HUDEP-2 (cell line): ENCODE data around the gene TLL2.

ENCODE experiments used
- DNase-seq, 76 experiments: peaks; one replicate each; lab custom pipeline; 2025; ENCODE audit not compliant: unreplicated experiment in 76 of 76; lab: John Stamatoyannopoulos, UW

TLL2 gene

DNA sequence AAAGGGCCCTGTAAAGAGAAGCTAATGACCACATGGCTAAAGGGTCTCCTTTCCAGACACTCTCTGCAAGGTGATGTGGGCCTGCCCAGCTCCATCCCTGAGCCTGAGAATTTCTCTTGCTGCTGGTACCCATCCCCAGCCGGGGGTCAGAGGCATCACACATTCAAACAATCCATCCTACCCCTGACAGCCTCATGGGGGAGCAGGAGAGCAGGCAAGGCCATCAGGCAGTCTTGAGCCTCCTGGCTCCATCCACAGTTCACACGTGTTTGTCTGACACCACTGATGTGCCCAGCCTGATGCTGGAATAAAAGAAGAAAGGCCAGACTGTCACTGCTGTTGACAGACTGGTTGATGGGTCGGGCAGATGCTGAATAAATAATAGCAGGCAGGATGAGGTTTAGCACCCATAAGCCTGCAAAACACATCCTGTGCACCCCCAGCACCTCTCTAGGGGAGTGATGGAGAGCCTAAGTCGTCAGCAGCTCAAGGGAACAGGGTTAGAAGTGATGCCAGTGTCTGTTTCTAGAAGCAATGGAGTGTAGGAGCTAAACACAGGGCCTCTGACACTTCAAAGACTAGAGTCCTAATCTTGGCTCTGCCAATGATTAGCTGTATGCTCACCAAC lies 43.5 kb downstream of the TLL2 start:
- peak in 20 of 76 experiments; percentile 2 to 35 (median 13) for DNase-seq

DNA sequence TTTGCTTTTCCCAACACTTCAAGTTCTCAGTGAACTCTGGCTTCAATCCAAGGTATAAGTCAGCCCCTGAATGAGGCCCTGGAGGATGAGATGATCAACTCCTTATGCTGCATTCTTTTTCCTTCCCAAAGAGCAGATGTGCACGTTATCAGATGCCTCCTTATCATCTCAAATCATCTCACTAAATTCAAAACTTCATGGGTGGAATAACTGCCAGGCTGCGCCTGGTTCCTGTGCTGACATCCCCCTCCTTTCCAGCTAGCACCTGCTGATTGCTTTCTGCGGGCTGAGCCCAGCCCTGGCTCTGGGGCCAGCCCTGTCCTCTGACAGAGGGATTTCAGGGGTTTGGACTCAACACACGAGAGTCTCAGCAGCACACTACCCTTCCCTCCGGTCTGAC lies 44.9 kb downstream of the TLL2 start:
- DNase-seq = no peak

DNA sequence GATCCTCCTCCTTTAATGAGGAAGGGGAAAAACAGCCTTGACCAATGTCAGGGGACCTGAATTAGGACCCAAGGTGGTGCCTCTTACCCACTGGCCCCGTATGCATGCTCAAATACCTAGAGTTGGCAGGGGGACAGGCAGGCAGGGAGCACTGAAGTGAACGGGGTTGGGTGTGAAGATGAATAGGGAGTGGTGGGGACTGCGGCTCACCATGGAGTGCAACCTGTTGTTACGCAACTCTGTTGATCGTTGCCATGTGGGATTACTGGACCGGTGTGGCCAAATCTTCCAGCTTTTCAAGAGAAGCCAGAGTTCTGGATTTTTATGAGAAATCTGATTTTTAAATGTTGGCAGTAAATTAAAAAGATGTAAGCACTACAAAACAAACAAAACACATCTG lies 48.1 kb downstream of the TLL2 start:
- DNase-seq = no peak

DNA sequence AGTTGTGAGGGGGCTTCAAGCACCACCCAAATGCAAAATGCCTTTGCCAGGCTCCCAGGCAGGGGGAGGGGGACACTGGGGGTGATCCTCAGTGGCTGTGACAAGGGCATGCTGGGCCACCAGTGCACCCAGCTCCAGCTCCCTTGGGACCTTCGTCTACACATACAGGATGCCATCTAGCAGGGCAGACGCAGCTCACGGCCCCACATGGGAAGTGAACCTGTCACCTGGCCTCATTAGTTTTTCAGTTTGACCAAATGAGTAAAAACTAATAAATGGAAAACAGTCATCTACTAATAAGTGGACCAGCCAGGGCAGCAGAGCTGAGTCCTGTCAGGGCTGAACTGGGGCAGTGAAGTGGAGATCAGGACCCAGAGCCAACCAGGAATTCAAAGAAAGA lies 50.2 kb downstream of the TLL2 start:
- no peak for DNase-seq

DNA sequence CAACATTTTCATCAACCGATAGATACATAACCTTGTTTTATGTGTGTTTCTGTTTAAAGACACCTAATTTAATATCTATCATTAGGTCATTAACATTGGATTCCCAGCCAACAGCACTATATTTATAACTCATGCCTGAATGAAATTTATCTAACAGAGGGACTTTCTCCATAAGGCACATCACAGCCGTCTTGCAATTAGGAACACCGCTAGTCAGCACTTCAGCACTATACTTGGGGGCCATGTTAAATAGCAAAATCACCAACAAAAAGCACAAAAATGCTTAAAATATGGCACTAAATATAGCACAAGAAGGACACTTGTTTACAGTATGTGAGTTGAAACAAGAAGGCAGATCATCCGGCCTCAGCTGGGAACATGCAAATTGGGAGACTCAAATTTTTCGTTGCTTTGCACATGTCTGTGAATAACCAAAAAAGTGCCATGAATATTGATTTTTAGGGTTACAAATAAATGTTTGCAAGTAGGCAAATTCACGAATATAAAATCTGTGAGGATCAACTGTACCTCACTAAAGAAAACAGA lies 51.0 kb downstream of the TLL2 start:
- DNase-seq = no peak

DNA sequence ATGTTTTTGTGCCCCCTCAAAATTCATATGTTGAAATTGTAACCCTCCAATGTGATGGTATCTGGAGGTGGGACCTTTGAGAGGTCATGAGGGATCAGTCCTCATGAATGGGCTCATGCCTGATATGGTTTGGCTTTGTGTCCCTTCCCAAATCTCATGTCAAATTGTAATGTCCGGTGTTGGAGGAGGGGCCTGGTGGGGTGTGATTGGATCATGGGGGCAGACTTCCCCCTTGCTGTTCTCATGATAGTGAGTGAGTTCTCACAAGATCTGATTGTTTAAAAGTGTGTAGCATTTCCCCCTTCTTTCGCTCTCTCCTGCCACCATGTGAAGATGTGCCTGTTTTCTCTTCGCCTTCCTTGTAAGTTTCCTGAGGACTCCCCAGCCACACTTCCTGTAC lies 53.4 kb downstream of the TLL2 start:
- no peak for DNase-seq

DNA sequence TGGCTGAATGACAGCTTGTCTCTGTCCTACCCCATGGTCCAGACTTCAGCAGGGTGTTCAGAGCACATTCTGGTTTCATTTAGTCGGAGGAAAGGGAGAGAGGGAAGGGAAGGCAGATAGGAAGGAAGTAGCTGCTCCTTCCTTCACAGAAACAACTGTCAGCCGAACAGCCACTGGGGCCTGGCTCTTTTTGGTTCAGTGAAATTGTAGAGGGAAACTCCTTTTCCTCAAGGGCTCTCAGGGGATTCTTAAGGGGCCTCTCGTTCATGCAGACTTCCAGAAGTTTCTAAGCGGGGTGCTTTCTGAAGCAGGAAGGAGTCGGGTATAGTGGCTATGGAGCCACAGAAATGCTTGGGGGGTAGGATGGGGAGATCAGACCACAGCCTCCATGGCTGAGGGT lies 56.4 kb downstream of the TLL2 start:
- DNase-seq = no peak

DNA sequence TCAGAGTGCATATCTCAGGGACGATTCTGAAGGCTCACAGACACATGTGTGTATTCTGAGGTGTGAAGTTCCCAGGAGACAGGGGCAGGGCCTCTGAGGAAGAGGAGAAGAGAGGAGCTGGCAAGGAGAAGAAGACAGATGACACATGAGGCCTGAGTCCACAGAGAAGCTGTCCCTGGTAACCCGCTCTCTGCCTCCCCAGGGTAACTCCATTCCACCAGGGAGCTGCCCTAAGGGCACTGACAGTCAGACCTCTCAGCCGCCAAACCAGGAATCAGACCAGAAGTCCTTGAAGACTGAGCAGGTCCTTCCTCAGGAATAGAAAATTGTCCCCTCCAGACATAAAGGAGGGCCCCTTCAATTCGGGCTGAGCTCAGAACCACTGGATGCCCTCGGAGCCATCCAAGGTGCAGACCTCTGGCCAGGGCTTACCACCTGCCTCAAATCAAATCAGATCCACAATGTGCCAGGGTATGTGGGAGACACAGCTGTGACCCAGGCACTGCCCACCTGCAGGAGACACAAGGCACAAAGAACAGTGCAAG lies 57.4 kb downstream of the TLL2 start:
- DNase-seq = no peak

DNA sequence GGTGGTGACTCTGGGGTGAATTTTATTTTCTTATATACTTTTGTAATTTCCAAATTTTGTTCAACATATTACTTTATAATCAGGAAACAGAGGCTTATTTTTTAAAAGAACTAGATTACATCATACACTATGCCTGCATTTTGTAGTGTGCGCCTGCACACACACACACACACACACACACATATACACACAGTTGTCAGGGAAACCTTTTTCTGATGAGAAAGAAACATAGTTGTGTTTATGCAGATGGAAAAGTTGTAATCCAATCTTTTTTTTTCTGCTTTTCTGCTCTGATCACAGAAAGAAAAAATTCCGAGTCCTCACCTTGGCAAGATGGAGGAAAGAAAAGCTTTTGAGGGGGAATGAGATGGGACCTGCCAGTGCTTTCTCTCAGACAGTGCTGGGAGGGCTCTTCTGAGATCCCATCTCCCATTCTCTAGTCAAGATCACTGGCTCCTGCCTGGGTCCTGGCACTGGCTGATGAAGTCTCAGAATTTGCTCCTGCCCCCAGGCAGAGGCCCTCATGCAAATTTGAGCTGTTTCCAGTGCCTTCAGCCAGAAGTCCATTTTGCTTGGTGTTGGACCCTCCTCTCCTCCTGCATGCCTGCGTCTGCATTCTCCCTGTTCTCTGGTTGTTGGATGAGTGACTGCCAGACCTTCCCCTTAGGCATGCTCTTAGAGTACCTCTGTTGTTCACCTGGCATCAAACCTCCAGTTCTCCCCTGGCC lies 59.7 kb downstream of the TLL2 start:
- no peak for DNase-seq

DNA sequence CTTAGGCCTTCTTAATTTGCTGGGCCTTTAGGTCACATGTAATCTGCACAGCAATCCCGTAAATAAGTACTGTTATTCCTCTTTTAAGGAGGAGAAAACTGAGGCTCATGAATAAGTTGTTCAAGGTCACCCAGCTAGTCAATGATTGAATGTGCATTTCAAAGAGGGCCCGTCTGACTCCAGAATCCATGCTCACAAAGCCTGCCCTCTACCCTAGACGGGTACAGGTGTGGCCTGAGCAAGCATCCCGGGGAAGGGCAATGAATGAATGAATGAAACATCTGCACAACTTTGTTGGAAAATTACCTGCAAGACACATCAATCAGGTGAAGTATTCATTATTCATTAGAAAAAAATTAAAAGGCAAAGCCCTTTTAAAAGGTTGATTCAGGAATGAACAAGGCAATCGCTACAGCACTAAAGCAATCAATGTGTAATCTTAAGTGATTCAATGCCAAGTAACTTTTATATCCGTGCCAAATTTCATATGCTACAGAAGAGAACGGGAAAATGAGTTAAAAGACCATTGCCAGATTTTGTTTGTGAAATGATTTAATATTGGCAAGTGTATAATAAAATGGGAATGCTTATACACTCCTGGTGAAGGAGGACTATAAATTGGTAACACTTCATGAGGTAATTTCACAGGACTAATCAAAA lies 61.1 kb downstream of the TLL2 start:
- DNase-seq = no peak

DNA sequence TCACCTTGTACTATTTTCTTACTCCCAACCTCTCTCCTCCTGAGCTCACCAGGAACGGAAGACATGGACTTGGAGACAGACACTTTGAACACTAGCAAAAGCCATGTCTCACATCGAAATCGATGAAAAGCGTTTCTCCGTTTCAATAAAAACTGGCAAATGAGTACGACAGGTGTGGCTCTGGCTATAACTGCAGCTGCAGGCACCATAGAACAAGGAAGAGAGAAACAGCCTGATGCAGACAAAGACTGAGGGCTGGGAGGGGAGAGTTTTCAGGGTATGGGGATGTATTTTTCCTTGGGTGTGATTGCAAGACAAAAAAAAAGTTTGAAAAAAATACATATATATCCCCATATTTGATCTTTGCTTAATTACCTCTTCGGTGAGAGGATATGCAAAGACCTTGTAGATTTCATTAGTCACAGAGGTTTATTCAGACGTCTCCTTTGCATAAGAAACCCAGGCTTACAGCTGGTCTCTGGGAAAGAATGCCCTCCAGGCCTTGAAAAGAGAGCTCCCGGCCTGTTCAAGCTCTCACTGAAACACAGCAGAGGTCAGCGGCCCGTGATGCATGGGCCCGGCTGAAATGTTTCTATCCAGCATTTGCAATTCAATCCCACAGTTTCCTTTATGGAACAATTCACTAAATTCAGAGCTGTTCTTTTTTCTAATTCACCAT lies 63.1 kb downstream of the TLL2 start:
- no peak for DNase-seq

DNA sequence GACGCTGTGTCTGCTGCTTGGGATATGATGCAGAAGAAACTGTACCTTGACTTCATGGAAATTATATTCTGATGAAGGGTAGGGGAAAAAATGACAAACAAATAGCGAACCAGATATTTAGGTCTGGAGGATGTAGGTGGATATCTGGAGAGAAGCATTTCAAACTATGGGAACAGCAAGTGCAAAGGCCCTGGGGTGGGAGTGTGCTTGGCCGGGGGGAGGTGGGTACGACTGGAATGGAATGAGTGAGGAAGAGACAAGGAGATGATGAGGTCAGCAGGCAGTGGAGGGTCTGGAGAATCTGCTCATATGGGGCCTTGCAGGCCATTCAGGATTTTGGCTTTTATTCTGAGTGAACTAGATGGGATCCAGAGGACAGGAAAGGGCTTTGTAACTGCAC lies 65.2 kb downstream of the TLL2 start:
- no peak for DNase-seq

DNA sequence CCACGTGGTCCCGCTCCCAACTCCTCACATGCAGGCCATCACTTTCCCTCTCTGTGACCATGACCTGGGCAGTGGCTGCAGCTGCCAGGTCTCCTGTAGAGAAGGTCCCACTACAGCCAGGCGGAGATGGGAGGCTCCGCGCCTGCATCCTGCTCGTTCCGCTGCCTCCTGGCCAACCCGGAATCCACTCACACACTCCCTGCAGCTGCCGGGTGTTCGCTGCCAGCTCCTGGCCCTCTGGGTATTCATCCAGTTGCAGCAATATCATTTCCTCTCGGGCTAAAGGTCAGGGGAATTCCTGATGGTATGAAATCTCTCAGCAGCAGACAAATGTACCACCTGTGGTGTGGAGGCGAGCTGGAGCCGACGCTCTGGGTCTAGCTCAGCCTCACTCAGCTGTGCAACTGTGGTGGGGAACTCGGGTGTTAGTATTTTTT lies 65.7 kb downstream of the TLL2 start:
- no peak for DNase-seq

DNA sequence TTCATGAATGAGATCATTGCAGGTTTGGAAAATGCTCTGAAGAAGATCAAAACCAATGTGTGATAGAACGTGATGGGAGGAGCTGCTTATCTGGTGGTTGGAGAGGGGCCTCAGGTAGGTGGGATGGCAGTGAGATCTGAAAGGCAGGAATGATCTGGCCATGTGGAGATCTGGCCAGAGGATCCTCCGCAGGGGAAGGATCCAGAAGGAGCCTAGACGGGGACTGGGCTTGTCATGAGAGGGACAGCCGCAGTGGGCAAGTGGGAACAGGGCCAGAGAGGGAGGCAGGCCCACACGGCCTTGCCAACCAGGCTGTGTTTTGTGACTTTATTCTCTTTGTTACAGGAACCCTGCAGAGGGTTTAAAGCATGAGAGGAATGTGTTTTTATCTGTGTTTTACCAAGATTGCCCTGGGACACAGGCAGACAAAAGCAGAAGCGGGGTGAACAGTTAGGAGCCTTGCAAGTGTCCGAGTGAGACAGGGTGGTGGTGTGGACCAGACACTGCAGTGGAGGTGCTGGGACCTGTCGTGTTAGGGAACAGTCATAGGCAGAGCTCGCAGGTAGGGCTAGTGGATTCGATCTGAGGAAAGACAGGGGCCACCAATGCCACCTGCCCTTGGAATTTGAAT lies 66.6 kb downstream of the TLL2 start:
- DNase-seq = no peak

DNA sequence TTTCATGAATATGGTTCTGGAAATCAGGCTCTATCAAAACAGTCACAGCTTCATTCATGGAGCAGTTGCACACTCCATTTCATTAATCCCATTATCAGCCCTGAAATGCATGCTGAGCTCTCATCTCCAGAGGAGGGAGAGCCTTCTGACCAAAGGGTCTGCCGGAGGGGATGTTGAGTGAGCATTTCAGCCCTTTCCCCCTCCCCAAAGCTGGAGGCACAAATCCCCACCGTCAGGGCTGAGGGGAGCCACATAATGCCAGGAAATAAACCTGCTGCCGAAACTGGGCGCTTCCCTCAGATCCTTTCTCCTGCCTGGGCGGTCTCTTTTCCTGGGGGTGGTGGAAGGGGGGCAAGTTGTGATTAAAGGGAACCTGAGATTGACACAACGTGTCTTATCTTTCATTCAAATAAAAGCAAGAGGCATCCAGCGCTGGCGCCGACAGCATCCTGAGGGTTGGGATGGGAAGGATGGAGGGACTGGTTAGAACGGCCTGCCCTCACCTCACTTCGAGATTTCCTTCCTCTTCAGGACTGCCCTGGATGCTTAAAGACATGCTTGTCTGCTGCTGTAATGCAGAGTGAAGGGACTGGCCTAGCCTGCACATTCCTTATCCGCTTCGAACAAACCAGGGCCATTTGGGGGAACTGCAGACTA lies 71.6 kb downstream of the TLL2 start:
- DNase-seq = no peak

DNA sequence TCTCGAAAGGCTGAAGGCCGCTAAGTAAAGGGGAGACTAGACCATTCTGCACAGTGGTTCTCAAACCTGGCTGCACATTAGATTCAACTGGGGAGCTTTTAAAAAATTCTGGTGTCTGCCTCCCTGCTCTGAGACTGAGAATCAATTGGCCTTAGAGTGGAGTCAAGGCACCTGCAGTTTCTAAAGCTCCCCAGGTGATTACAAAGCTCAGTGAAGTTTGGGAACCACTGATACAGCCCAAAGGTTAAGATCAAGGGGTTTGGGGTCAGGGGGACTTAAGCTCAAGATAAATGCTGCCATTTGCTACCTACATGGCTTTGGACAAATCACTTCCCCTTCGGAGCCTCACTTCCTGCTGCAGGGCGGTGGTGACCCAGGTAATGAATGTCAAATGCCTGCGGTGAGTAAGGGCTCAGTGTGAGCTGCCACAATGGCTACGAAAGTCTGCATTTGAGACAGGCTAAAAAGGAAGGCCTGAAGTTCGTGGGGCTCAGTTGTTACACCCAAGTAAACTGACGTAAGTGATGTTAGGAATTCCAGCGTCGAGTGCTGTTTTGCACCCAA lies 72.3 kb downstream of the TLL2 start:
- DNase-seq = no peak

DNA sequence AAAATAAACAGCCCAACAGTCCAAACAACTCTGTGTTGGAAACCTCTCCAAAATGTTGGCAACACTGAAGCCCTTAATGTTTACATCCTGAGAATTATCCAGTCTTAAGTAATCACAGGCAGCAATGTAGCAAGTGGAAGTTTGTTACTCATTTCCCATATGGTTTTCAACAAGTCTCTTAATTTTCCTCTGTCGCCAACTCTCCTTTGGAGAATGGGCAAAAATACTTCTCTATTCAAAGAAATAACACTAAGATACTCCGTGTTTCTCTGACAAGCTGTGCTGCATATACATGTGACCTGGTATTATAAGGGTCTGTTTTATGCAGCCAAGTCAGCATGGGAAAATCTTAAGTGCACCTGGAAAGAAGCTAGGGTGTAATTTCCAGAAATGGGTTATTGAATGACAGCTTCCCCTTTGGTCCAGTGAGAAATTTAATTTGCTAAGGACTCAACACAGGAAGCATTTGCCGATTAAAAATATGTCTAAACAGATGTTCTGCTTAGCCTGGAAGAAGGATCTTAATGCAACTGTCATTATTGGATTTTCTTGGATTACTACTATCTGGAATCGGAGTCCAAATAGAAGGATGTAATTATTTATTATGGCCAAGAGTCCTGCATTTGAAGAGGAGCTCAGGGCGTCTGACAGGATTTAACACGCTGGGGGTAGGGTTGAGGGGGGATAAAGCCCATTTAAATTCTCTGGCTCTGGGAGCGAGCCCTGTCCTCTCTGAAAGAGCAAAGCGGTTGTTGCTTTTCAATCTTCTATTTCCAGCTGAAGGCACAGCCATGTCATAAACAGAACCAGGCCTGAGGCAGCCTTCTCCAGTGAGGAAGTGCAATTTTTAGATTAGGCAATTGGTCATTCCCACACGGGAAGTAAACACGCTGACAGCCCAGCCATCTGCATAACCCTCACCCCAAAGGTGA lies 73.1 kb downstream of the TLL2 start:
- no peak for DNase-seq

DNA sequence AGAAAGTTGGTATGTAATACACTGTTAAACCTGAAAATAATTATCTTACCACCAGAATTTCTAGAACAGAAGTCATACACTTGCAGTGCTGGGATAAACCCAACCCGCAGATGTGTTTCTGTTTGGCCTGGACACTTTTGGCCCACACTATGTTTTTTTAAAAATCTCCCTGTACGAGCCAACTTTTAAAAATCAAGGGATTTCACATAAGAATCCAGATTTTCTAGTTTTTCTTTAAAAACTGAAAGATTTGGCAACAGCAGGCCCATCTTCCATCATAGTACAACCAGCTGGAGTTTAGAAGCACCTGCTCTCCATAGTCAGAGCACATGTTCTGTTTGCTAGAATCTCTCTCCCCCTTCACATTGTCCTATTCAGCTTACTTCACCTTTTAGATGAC lies 74.0 kb downstream of the TLL2 start:
- no peak for DNase-seq

DNA sequence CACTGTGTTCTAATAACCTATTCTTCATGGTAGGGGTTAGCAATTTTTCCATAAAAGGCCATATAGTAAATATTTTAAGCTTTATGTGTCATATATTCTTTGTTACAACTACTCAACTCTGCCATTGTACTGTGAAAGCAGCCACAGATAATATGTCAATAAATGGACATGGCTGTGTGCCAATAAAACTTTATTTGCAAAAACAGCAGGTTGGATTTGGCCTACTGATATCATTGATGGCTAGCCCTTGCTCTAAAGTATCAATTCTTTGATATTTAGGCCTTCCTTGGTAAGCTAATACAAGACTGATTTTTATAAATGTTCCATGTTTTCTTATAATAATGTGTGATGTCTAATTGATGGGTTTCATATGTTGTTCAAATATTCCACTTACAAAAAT lies 77.7 kb downstream of the TLL2 start:
- no peak for DNase-seq
